22Rv1 (cell line): ENCODE measurements around the gene MLH3.

Experiments used
- CTCF ChIP-seq: fragments of 450-650 bp; IDR thresholded peaks from 2 replicates; pipeline ENCODE4 v1.5.1; 2017; ENCODE audit warnings: mild to moderate bottlenecking
- ZFX ChIP-seq: fragments of 450-650 bp; IDR thresholded peaks from 2 replicates; pipeline ENCODE4 v1.6.1; 2017; ENCODE audit warnings: antibody characterized with exemption, borderline replicate concordance

GRCh38 chr14:74981462-74981782 is 69.8 kb downstream of the MLH3 start:
- TF ChIP-seq ZFX (no peak), CTCF (no peak)
